Ureter (tissue), 1 donor: ENCODE results near the gene FAM53B. TPM values are rescaled to one million over a fixed set of nuclear protein-coding genes. Genes with fewer than 3 reads are reported as not detected.

Experiments used
- DNase-seq: peaks from one replicate; pipeline ENCODE4 v3.0.0-alpha.2; 2020; ENCODE audit warnings: low spot score
- total RNA-seq: library from RNA; stranded (reverse); gene quantifications from one replicate; pipeline ENCODE4 v1.2.4, GENCODE V29; 2023
- donor health status: DM: yes; HTN: yes; CAD: no.

The FAM53B gene
- total RNA-seq, 1 donor from 2014 or later, result 38.8 TPM

DNA sequence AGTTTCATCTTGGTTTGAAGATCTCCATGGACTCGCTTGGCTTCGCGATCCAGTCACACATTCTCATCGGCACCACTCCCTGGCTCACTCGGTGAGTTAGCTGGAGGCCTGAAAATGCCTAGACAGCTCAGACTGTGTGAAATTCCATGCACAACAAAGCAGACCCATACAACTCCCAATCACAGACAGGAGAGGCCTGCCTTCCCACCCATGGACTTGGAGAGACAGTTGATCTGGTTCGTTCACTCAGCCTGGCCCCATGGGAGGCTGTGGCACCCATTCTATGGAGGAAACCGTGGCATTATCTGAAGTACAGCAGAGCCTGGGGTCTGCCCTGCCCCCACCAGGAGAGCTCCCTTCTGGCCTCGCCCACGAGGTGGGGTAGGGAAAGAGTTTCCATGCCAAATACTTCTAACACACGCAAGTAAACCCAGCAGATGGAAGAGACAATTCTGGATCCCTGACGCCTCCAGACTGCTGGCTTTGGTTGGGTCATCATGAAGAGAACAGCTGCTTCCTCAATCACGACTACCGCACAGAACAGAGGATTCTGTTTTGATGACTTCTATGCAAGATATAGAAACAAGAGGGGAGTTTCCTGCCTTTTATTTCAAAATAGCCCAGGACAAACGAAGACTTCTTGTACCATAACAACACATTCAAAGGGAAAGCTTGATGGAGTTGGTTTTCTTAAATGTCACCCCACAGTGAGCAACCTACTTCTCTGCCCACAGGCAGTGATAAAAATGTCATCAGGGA lies 15.9 kb downstream of the FAM53B start:
- DNase-seq, result no peak

DNA sequence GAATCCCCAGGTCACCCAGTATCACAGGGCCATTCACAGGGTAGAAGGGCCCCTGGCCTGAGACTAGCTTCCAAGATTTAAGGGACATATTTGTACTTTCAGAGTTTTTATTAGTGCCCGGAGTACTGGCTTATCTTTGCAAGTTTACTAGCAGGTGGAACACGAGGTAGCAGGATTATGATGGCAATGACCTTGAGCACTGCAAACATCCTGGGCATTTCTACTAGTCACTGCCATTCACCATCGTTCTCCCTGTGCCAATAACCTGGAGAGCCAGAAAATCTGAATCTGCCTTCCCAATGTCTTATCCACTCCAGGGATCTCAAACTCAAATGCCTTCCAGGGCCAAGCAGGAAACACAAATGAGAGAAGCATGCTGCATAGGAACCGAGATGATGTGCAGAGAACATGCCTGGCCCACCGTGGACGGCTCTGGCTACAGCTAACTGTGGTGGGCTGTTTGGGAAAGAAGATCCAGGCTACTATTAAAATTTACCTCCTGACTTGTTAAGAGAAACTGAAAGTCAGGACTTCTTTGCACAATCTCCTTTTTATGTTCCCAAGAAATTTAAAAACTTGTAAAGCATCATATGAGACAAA lies 16.7 kb downstream of the FAM53B start:
- no peak for DNase-seq

DNA sequence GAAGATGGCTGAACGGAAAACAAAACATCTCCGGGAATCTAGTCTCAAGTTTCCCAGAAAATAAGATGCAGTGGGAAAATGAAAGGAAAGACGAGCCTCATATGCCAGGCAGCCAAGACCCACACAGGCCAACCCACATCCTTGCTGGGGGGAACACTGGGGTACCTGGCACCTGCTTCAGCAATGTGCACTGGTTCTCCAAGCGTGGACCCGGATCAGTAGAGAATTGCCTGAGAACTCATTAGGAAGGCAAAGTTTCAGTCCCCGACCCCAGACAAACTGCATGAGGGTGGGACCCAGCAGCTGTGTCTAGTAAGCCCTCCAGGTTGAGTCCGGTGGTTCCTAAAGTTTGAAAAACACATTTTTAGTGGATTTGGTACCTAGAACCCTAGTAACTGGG lies 18.4 kb downstream of the FAM53B start:
- no peak for DNase-seq

DNA sequence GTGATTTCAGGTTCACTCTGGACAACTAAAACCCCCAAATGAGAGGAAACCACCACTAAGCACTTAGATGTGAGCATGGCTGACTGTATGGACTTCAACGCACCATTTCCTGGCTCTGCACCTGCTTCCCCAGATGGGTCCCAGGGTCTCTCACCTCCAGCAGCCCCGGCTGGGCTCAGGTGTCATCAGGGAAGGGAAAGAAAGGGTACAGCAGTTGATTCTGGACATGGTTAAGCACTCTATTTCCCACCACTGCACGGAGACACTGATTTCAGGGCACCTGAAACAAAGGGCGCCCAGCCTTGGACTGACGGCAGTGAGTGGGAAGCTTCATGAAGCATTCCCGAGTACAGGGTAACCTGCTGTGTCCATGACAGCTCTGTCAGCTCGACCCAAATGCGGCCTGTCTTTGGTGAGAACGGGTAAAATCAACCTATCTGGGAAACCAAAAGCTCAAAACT lies 19.0 kb downstream of the FAM53B start:
- DNase-seq, result no peak

DNA sequence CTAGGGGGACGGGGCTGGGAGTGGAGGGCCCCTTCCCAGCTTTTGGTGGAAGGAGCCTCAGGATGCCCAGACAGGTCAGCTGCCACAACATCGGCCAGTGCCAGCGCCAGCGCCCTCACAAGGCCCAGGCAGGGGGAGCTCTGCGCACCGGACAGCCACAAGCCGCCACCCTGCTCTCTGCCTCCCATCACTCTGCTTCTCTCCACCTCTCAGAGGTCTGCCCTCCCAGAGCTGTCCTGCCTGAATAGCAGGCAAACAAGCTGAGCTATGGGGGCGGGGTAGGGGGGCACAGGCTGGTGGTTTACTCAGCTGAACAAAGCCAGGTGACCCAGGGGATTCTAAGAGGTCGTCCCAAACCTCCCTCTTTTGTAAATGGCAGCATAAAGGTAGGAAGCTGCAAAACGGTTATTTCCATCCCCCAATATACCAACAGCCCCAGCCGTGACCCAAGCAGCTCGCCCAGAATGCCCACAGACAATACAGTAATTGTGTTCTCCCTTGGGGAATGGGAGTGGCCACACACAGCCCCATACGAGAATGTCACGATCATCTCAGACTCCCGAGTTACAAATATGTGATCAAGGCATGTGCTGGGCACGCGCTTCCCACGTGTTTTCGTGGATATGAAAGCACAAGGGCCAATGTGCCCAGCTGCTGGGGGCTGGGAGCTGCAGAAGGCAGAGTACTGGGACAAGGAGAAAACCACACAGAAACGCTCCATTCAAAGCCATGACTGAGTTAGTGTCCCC lies 19.7 kb downstream of the FAM53B start:
- no peak for DNase-seq

DNA sequence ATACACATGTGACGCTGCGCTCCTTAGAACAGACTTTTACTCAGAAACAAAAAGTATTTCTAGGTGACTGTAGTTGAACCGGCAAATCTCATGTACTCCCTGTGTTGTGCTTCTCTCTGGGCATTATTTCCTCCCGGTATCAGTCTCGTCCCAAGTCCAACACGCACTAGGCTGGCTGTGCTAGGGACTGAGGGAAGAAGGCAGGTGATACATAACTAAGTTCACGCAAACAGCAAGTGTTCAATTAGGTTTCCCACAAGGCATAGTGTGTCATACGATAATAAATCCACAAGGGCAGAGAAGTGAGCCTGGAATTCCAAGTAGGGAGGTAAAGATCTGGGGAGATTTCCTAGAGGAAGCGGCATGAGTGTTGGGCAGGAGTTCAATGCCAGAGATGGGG lies 20.4 kb downstream of the FAM53B start:
- DNase-seq, result no peak

DNA sequence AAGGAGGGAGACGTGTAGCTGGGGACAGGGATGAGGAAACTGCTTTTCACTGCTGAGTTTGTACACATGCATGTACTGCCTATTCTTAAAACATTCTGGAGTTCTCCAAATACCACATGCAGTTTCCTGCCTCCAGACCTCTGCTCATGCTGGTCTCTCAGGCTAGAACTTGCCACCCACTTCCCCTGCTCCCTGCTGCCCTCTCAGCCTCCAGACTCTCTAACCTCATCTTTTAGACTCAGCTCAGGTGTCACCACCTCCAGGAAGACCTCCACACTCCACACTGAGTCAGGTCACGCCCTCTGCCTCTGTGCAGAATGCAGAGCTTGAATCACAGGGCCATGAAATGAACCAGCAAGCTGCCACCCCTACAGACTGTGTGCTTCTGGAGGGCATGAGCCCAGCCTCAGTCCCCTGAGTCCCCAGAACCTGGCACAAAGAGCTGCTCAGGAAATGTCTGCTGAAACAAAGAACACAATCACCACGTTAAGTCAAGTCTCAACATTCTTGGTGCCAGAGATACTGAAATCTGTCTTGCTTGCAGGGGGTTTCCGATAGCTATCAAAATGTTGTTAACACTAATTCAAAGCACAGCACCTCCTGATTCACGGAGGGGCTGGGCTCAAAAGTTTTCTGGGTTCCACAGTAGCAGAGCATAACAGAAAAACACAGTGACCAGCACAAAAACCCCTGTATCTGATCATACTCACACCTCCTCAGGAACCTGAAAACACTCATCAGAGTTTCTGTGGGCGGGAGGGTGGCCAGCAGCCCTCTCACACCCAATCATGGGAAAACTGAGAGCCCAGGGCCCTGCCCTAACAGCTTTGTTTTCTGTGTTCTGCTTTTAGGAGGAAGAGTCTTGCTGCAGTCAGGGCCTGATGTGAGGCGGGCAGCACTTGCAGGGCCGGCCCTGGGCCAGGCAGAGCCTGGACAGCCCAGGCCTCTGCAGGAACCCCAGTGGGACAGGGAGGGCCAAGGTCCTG lies 21.1 kb downstream of the FAM53B start:
- DNase-seq, result no peak

DNA sequence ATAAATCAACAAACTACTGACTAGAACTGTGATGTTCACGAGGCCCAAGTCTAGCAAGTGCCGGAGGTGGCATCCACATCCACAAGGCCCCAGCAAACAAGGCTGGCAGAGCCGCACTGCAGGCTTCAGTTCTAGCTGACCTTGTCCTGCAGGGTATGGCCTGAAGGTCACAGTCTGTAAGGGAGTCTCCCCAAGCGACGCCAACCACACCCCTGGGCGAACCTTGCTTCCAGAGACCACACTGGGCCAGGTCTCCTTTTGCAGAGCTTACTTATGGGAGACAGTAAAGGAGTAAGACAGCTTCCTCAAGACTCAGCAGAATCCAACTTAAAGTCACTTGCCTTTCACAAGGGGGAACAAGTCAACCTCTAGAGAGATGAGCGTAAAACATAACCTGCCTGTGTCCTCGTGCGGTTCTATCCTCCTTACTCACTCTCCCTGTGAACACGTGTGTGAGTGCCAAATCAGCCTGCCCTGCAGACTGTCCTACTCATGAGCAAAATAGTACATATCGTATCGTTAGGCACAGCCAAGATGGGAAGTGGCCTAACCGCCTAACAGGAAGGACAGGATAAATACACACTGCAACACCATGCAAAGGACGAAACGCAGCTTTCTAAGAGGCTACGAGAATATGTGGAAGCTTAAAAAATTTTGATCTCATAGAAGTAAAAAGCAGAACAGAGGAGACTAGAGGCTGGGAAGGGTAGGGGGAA lies 22.7 kb downstream of the FAM53B start:
- DNase-seq, result no peak

DNA sequence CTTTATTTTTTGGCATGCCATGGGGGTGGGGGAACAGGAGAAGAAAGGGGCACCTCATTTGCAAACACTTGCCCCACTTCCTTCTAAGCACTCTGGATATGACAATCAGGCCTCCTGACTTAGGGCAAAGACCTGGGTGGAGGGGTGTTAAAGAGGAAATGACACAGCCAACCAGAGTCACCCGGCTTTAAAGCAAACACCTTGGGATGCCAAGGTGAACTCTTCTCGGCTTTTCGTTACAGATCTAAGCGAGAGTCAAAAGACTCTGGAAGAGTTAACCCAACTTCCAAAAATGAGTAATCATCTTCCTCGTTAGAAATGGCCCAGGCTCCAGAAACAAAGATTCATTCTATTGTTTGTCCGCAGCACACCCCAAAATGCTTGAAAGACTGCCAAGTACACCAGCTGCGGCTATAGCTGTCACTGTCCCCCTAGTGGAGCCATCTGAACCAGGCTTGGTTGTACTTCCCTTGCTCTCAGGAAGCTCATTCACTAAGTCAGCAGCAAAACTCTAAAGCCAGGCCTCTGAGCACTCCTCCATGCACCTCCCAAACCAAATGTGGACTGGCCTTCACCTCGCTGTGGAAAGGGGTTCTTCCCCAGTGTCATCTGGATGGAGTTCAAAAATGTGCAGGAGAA lies 24.8 kb downstream of the FAM53B start:
- peak; percentile 77 for DNase-seq

DNA sequence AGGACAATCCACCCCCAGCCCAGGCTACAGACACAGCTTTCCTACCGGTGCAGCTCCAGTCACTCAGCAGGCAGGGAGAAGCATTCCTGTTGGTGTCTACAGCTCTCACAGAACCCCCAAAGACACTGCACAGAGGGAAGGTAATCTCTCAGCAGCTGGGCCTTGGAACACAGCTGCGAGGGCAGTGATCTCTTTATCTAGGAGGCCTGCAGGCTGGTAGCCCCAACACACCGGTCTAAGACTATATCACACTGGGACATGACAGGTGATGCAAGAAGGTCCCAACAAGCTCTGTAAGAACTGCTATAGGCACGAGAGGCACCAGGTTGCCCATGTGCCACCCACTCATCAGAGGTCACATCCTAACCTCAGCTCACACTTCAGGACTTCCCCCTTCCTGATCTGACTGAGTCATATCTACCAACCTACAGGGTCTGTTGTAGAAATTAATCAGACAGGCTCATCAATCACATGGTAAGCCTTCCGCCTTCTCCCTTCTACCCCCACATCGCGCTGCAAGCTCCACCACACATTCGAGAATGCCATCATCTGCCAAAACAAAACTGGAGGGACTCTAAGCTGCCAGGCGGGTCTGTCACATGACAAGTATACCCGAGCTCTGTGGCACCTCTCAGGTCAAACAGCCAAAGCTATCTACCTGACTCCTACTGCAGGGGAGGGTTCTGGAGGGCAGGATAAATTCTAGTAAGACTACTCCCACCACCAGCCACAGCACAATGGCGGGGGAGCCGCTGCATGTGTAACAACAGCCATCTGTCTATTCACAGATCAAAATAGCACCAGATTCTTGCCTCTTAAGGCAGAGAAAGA lies 26.1 kb downstream of the FAM53B start:
- DNase-seq, result no peak

DNA sequence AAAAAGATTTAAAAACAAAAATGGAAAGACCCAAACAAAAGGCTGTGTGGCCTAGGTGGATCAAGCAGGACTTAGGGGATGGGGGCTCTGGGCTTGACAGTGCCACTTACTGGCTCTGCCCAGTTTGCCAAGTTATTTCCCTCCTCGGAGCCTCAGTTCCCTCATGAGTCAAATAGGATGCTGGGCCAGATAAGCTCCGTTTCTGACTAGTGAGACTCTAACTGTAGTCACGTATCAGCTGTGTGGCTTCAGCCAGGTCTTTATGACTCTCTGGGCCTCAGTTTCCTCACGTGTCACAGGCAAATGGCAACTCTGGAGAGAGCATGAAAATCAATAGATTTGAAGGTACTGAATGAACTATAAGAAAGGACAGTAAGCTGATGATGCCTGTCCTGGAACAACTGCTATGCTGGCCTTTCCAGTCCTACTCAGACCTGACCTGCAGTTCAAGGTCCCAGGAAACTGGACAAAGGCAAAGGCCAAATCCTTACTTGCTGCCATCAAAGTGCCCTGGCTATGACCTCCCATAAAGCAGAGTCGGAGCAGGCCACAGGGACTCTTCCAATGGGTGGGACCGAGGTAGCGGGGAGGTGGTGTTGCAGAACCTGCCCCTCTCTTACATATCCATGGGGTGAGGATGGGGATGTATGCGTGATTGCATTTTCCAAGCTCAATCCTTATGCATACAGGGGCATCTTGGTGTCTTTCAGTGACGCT lies 27.0 kb downstream of the FAM53B start:
- DNase-seq, result no peak

DNA sequence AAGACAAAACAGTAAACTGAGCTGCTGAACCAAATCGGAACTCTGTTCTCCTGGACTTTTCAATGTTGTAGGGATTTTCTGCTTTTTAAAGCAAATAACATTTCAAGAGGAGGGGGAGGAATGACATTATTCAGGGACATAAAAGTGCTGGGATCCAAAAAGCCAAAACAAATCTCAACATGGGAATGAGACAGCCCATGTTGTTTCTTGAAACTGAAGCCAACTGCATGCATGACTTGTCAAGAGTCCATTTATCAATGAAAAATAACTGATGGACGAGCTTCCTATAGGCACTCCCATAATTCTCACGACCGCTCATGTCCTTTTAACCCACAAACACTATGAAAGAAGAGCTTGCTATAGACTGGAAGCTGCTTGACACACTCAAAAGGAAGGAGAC lies 27.8 kb downstream of the FAM53B start:
- no peak for DNase-seq

DNA sequence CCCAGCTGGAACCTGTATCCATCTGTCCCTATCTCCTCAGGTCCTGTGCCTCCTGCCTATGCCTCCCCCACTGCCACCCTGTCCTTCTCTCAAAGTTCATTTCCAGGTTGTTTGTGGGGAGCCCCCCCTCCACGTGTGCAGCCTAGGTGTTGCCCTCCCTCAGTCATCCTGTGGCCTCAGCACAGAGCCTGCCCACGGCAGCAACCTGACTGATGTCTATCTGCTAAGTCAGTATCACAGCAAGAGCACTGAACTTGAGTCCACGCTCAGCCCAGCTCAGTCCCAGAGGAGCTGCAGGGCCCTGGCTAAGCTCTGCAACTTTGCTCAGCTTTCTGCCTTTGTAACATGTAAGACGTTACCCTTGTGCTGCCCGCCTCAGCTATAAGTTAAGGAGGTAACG lies 28.7 kb downstream of the FAM53B start:
- DNase-seq, result no peak

DNA sequence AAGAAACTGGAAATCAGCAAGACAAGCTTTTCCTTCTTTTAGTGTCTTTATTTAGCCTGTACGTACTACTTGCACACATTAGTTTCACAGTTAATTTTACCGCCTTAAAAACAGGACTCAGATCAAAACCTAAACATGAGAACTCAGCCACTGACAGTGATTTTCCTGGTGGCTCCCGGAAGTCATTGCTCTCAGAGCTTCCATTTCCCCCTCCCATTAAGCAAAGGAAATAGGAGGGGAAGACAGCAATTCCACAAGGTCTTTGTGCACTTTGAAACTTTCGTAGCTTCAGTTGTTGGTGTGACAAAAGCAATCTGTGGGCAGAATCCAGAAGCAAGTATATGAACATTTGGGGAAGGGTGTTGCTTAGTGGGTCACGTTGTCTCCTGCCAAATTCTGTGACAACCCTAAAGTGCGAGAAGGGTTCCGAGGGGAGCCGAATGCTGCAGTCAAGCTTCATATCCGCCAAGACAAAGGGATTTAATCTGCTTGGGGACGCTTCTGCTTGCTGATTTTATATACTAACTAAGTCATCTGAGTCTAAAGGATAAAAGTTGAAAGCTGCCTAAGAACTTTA lies 30.4 kb downstream of the FAM53B start:
- DNase-seq, result no peak

DNA sequence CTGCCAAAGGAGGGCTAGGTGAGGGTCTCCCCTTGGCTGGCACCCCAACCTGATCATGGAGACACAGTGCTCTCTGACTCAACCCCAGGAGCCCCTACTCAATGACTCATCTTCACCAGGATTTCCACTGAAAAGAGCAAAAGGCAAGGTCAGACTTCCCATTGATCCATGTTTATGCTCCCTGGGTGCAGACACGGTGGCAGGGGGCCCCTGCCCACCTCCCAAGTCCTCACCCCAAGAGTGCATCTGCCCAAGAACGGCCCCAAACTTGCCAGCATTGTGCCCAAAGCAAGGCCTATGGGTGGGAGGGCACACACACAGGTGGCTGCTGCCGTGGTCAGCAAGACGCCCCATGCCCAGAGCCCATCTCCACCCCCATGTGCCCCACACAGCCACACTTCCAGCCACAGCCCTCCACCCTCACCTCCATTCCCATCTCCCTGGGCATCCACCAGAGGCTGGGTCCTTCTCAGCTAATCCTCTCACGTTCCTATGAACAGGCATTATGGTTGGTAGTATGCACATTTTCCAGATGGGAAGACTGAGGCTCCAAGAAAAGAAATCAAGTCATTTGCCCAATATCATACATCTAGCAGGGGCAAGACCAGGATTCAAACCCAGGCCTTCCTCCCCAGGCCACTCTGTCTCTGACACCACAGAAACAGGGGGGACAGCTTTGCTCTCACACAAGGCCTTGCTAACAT lies 31.3 kb downstream of the FAM53B start:
- DNase-seq, result no peak

DNA sequence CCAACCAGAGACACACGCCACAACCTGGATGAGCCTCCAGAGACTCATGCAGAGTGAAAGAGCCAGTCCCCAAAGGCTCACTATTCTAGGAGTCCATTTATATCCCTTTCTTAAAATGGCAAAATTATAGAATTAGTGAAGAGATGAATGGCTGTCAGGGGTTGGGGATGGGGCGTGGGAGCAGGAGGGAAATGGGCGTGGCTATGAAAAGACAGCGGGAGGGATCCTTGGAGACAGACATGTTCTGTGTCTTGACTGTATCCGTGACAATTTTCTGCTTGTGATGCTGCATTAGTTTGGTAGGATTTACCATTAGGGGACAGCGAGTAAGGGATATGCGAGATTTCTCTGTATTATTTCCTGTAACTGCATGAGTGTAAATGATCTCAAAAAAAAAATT lies 33.0 kb downstream of the FAM53B start:
- DNase-seq, result no peak

DNA sequence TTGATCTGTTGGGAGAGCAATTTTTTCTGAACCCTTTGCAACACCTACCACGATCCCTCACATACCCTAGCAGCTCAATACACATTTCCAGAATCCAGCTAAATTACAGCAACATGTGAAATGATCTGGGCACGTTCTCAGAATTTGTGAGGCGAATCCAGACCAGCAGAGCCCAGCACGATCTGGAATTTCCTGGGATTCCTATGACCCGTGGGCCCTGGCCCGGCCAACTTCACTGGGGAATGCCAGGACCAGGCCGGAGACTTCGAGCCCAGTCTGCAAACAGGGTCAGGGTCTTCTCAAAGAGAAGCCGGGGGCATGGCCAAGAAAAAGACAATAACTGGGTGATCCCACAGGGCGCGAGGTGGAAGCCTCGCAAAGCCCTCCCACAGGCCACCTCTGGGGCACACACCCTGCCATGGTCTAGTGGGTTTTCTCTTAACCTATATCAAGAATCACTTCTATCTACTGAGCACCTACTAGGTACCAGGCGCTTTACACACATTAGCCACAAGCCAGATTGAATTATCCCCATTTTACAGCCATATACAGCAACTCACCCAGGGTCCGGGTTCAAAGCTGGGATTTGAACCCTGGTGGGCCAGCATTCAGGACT lies 33.8 kb downstream of the FAM53B start:
- no peak for DNase-seq
